ENCODE data around the gene NHS.
"Not testable (repeated sequence)": the region's sequence is repeated elsewhere in the genome, so short reads cannot be mapped to it uniquely, and the experiment has no call there.

The NHS gene

GRCh38 chrX:17501746-17502145 lies 126.7 kb downstream of the NHS start:
- DNase-seq: no peak

DNA sequence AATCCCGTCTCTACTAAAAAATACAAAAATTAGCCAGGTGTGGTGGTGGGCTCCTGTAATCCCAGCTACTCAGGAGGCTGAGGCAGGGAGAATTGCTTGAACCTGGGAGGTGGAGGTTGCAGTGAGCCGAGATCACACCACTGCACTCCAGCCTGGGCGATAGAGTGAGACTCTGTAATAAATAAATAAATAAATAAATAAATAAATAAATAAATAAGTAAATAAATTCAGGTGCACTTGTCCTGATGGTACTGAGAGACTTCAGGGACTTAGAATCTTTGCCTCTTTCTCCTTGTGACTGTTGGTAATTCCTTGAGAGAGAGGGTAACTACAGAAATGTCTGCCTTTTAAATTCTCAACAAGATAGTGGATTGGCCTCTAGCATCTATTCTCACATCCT lies 131.4 kb downstream of the NHS start:
- DNase-seq: not testable (repeated sequence)

- no peak for DNase-seq
These were observed 136.6 kb downstream of the NHS start for GRCh38 chrX:17511556-17511955.

DNA sequence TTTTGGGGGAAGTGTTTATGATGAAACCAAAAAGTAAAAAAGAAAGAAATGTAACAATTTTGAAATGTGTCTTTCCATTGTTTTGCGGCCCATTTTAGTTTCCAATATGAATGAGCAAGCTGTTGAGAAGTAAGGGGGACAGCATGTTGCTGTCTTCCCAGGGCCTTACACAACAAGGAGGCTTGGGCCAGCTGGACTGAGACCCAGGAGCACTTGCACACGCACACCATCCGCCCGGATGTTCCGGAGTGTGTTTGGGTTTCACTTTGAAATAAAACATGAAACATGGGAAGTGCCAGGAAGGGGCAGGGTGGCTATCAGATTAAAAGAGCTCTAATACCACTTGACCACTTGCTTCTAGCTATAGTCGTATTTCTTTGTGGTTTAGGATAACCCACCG lies 144.4 kb downstream of the NHS start:
- DNase-seq: no peak

GRCh38 chrX:17520016-17520615 lies 145.1 kb downstream of the NHS start:
- no peak for DNase-seq

DNA sequence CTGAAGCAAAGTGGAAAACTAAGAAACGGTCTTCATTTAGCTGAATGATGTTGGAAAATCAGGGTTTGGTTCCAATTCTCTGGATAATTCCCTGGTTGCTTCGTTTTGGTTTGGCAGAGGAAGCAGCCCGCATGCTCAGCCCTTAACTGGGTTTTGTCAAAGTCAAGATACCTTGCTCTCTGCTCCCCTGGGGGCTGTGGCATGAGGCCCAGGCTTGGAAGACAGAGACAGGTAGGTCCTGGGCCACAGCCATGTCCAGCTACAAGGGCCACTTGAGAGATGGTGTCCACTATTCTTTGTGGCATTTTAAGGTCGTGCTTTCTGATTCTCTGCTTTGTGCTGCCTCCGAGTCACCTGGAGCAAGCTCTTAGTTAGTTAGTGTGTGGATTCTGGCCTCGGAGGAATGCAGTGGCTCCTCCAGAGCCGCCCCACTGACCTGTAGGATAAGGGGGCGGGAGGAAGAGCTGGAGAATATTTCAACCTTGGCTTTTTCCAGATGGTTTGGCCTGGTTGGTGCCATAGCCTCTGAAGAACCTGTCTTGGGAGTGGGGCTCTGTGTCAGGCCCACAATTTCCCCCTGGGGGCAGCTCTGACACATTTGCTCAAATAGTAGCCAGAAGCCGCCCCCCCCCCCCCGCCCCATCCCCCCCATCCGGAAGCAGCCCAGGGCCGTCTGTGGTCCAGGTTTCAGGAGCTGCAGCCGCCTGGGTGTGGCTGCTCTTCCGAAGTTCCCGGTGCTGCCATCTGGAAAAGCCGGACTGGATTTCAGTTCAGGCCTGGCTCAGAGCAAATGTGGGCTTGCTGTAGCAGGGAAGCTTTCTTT lies 147.1 kb downstream of the NHS start:
- DNase-seq: peak; percentile 38

- DNase-seq: no peak
These were observed 150.3 kb downstream of the NHS start for GRCh38 chrX:17525266-17525665.

DNA sequence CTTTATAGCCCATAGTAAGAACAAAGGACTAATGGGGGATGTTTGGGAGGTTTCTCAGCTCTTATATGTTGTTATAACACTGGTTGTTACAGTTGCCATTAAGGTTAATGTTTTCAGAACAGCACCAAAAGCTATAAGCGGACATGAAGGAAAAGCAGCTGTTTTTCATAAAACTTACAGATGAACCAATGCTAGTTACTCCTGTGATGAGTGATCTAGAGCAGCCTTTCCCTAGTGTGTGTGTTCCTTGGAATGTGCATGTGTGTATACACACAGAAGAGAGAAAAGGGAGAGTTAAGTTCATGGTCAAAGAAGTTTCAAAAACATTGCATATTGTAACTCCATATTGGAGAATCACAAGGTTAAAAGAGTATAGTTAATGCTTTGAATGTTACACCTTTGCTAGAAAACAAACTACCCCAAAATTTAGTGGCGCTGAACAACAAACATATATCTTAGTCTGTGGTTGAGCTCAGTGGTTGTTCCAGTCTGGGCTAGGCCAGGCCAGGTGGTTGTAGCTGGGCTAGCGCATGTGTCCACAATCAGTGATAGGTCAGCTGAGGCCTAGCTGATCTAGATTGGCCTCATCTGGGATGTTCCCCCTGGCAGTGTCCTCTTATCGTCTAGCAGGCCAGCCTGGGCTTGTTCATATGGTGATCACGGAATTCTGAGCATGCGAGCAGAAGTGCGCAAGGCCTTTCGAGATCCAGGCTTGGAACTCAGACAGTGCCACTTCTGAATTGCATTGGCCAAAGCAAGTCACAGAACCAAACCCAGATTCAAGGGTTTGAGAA lies 151.0 kb downstream of the NHS start:
- no peak for DNase-seq

- peak; percentile 62 for DNase-seq
These were observed 152.2 kb downstream of the NHS start for GRCh38 chrX:17527135-17527701.

- no peak for DNase-seq
These were observed 152.9 kb downstream of the NHS start for GRCh38 chrX:17527922-17528321.

DNA sequence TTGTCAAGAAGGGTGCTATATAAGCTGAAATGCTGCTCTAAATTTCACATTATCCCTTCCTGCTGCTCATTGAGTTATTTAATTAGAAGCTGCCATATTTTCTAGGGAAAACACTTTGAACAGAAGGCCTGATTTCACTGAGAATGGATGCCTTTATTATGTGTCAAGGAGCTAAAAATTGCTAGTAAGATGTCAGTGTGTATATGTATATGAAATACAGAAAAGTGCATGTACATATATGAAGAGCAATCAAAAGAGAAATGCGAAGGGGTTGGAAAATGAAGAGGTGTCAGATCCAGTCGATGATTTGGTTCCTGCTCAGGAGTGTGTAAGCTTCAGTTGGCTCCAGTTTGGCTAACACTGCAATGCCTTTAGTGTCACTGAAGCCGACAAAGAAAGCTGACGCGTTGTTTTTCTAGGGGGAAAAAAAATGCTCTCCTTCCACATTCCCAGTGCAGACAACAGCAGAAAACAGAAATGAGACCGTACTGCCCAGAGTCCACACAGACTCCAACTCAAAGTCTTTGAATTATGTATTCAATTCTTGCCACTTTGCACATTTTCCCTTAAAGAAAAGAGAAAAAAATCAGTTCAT lies 154.2 kb downstream of the NHS start:
- no peak for DNase-seq

- DNase-seq: no peak
These were observed 156.5 kb downstream of the NHS start for GRCh38 chrX:17531500-17531899.

DNA sequence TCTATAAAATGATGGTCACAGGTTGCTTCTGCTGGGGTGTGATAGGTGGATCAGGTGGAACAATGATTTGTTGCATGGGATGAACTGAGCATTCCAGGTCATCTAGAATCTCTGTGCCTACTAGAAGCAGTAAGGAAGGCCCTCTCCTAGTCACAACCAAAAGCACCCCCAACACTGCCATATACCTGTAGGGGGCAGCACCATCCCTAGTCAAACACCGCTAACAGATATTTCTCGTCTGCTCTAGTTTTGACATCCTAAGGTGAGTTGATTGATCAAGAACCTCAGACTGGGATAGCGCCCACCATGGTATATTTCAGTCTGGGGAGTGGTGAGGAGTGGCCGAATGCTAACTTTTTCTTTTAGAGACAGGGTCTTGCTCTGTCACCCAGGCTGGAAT lies 160.2 kb downstream of the NHS start:
- DNase-seq: no peak

GRCh38 chrX:17537723-17538243 lies 162.8 kb downstream of the NHS start:
- DNase-seq: no peak

GRCh38 chrX:17542123-17542522 lies 167.1 kb downstream of the NHS start:
- DNase-seq: no peak

- DNase-seq: no peak
These were observed 169.8 kb downstream of the NHS start for GRCh38 chrX:17544821-17545220.

- no peak for DNase-seq
These were observed 171.4 kb downstream of the NHS start for GRCh38 chrX:17546356-17546755.

DNA sequence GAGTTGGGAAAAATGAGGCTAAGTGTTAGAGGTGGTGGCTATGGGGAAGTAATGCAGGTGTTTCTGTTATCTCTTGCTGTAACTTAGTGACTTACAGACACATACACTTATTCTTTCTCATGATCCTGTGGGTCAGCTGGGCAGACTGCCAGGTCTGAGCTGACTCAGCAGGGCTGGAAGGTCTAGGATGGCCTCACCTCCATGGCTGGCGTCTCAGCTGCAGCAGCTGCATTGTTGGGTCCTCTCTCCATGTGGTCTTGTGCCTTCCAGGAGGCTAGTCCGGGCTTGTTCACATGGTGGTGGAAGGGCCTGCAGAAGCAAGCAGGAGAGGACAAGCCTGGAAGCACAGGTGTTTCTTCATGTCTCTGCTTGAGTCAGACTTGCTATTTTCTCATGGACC lies 172.7 kb downstream of the NHS start:
- DNase-seq: peak; percentile 68

GRCh38 chrX:17549107-17549651 lies 174.2 kb downstream of the NHS start:
- DNase-seq: peak; percentile 46

DNA sequence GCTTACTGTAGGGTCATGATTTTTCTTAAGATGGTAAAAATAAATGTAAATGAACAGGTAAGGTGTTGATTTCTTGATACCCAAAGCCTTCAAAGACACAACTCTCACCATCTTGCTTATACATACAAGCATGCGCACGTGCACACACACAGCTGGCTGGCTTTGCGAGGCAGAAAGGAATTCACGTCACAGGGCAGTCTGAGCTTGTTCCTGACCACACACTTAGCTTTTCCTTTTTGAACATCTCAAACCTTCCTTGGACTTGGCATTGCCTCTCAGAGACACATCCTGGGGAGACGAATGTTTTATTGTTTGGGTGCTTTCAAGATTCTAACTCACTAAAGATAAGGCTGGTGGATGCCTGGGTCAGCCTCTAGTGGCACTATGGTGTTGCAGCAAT lies 175.0 kb downstream of the NHS start:
- no peak for DNase-seq

GRCh38 chrX:17552044-17552650 lies 177.1 kb downstream of the NHS start:
- DNase-seq: no peak

- DNase-seq: no peak
These were observed 178.5 kb downstream of the NHS start for GRCh38 chrX:17553469-17553868.

Measured in NCI-H510A treated with DMSO at 0.1 percent for 48 hours (cell line).